D341Med (cell line): Measurements from ENCODE around the gene MCRIP1.

Experiments
- DNase-seq: peaks from one replicate; pipeline ENCODE4 v3.0.0; 2012; ENCODE audit warnings: low spot score

MCRIP1 gene

GRCh38 chr17:81803728-81804558 lies 29.1 kb downstream of the MCRIP1 start, which contains the start of gene GCGR:
Gene GCGR (plus strand): TSS chr17:81804150. CDS start chr17:81809019, 4,869 bp downstream.
- peak; percentile 78 for DNase-seq

GRCh38 chr17:81802856-81803643 lies 30.0 kb downstream of the MCRIP1 start:
- DNase-seq = no peak

GRCh38 chr17:81802048-81802758 lies 30.9 kb downstream of the MCRIP1 start:
- DNase-seq = no peak

GRCh38 chr17:81801327-81801726 lies 31.8 kb downstream of the MCRIP1 start:
- no peak for DNase-seq

- no peak for DNase-seq
These were observed 38.6 kb downstream of the MCRIP1 start for GRCh38 chr17:81794509-81794908.

GRCh38 chr17:81794074-81794476 lies 39.0 kb downstream of the MCRIP1 start:
- DNase-seq = no peak

- DNase-seq = no peak
These were observed 40.1 kb downstream of the MCRIP1 start for GRCh38 chr17:81792675-81793615.
